ENCODE measurements around the gene ELF5. TPM values are rescaled to one million over a fixed set of nuclear protein-coding genes. Genes with fewer than 3 reads are reported as not detected.

The ELF5 gene
- total RNA-seq, 1 experiment from 2014 or later, result 0.11 TPM

- H3K4me1 ChIP-seq, result peaks cover 11% of the 10 kb centered on the region
- ChIA-PET CTCF (no interaction called here), POLR2A (no interaction called here)
- no TSS peak for BruUV-seq (replicated peaks)
- no peak for TF ChIP-seq CTCF (IDR thresholded peaks at IDR 0.05; ENCODE audit: insufficient read depth in 1 of 2, low read depth in 1 of 2, low read length in 1 of 2, severe bottlenecking in 1 of 2, unreplicated experiment in 1 of 2)
- Mint-ChIP-seq H3K27me3 (ENCODE audit: insufficient read depth, unreplicated experiment) (no peaks in the 10 kb centered on the region), H3K4me1 (ENCODE audit: low read depth, unreplicated experiment) (peaks cover 10% of the 10 kb centered on the region), H3K4me3 (ENCODE audit: unreplicated experiment) (no peak overlapping the region), H3K27ac (ENCODE audit: unreplicated experiment) (no peak overlapping the region), H3K9me3 (ENCODE audit: unreplicated experiment) (no peaks in the 10 kb centered on the region), H3K36me3 (ENCODE audit: insufficient read depth, unreplicated experiment) (peaks cover 7% of the 10 kb centered on the region)
- DNase-seq, result no peak
- no peaks in the 10 kb centered on the region for H3K9me3 ChIP-seq
- no peak overlapping the region for H3K4me3 ChIP-seq (ENCODE audit: low read depth, low read length)
- H3K27me3 ChIP-seq (replicated peaks; ENCODE audit: control insufficient read depth, insufficient read depth, low read length), result no peaks in the 10 kb centered on the region
- H3K36me3 ChIP-seq (ENCODE audit: control insufficient read depth, insufficient read depth, low read length), result no peaks in the 10 kb centered on the region
- intact Hi-C loops (cut with micrococcal nuclease; ENCODE audit: unreplicated experiment), result loop anchor here (1.0 to 5.0 kb wide), 2 partner anchors 10 to 330 kb away; partner anchors contain the start of gene NAT10
Measured at GRCh38 chr11:34437224-34438125, 76.1 kb downstream of the ELF5 start.

GRCh38 chr11:34433899-34434298, 79.7 kb downstream of the ELF5 start:
- no peaks in the 10 kb centered on the region for H3K9me3 Mint-ChIP-seq (ENCODE audit: unreplicated experiment)
- POLR2A ChIA-PET, result no interaction called here

GRCh38 chr11:34432822-34433221, 80.8 kb downstream of the ELF5 start:
- ChIA-PET CTCF (no interaction called here), POLR2A (no interaction called here)
- H3K4me1 Mint-ChIP-seq (ENCODE audit: low read depth, unreplicated experiment), result no peaks in the 10 kb centered on the region
- Histone ChIP-seq H3K4me1 (peaks cover 3% of the 10 kb centered on the region), H3K36me3 (ENCODE audit: control insufficient read depth, insufficient read depth, low read length) (no peaks in the 10 kb centered on the region), H3K9me3 (no peaks in the 10 kb centered on the region), H3K4me3 (ENCODE audit: low read depth, low read length) (no peak overlapping the region), H3K27me3 (replicated peaks; ENCODE audit: control insufficient read depth, insufficient read depth, low read length) (no peaks in the 10 kb centered on the region)
- intact Hi-C loops (cut with micrococcal nuclease; ENCODE audit: unreplicated experiment), result no loop called here
- no peaks in the 10 kb centered on the region for H3K9me3 Mint-ChIP-seq (ENCODE audit: unreplicated experiment)
- TF ChIP-seq CTCF (IDR thresholded peaks at IDR 0.05; ENCODE audit: insufficient read depth in 1 of 2, low read depth in 1 of 2, low read length in 1 of 2, severe bottlenecking in 1 of 2, unreplicated experiment in 1 of 2), result no peak
- DNase-seq, result no peak
- H3K27ac Mint-ChIP-seq (ENCODE audit: unreplicated experiment), result no peak overlapping the region
- peaks cover 2% of the 10 kb centered on the region for H3K27me3 Mint-ChIP-seq (ENCODE audit: insufficient read depth, unreplicated experiment)
- H3K36me3 Mint-ChIP-seq (ENCODE audit: insufficient read depth, unreplicated experiment), result no peaks in the 10 kb centered on the region
- no peak overlapping the region for H3K4me3 Mint-ChIP-seq (ENCODE audit: unreplicated experiment)
- BruUV-seq (replicated peaks), result no TSS peak

More at GRCh38 chr11:34433899-34434298, 79.7 kb downstream of the ELF5 start:
- Mint-ChIP-seq H3K4me1 (ENCODE audit: low read depth, unreplicated experiment) (no peaks in the 10 kb centered on the region), H3K27me3 (ENCODE audit: insufficient read depth, unreplicated experiment) (peaks cover 2% of the 10 kb centered on the region), H3K27ac (ENCODE audit: unreplicated experiment) (no peak overlapping the region), H3K4me3 (ENCODE audit: unreplicated experiment) (no peak overlapping the region), H3K36me3 (ENCODE audit: insufficient read depth, unreplicated experiment) (peaks cover 6% of the 10 kb centered on the region)
- no TSS peak for BruUV-seq (replicated peaks)
- CTCF ChIA-PET, result no interaction called here
- Histone ChIP-seq H3K4me1 (peaks cover 4% of the 10 kb centered on the region; the same call in 1 of the 2 replicates), H3K36me3 (ENCODE audit: control insufficient read depth, insufficient read depth, low read length) (no peaks in the 10 kb centered on the region), H3K27me3 (replicated peaks; ENCODE audit: control insufficient read depth, insufficient read depth, low read length) (no peaks in the 10 kb centered on the region), H3K9me3 (no peaks in the 10 kb centered on the region), H3K4me3 (ENCODE audit: low read depth, low read length) (no peak overlapping the region)
- TF ChIP-seq CTCF (IDR thresholded peaks at IDR 0.05; ENCODE audit: insufficient read depth in 1 of 2, low read depth in 1 of 2, low read length in 1 of 2, severe bottlenecking in 1 of 2, unreplicated experiment in 1 of 2), result no peak
- intact Hi-C loops (cut with micrococcal nuclease; ENCODE audit: unreplicated experiment), result no loop called here
- no peak for DNase-seq
